ENCODE measurements around the gene SLC2A4RG. TPM values are rescaled to one million over a fixed set of nuclear protein-coding genes. Genes with fewer than 3 reads are reported as not detected.

The SLC2A4RG gene
- total RNA-seq, 3 donors from 2014 or later (not counting 1 experiment from before 2014, with no cell fraction given) = 90.4 to 100 (median 95.5) TPM

GRCh38 chr20:63748934-63749270, 9.3 kb downstream of the SLC2A4RG start:
- H3K4me3 Mint-ChIP-seq = no peak overlapping the region
- peaks cover 0 to 12% of the 10 kb centered on the region in 2 donors for H3K4me1 Mint-ChIP-seq
- Histone ChIP-seq H3K4me3 (ENCODE audit: low read length) (no peak overlapping the region), H3K27ac (ENCODE audit: low read length) (no peak overlapping the region), H3K4me1 (ENCODE audit: control insufficient read depth, insufficient read depth, low read length) (peaks cover 25% of the 10 kb centered on the region), H3K9me3 (ENCODE audit: control insufficient read depth, insufficient read depth, low read length) (no peaks in the 10 kb centered on the region), H3K36me3 (ENCODE audit: control insufficient read depth, insufficient read depth, low read length) (no peaks in the 10 kb centered on the region), H3K27me3 (ENCODE audit: control insufficient read depth, insufficient read depth, low read length) (no peaks in the 10 kb centered on the region)
- ATAC-seq (no peak), DNase-seq (no peak)
- WGBS (ENCODE audit: insufficient coverage) = 84% methylated on average over 10 of the region's 11 CpGs
- intact Hi-C loops (cut with micrococcal nuclease) = no loop called here
- no peak for TF ChIP-seq CTCF (IDR thresholded peaks at IDR 0.05)
- H3K36me3 Mint-ChIP-seq = no peaks in the 10 kb centered on the region
- H3K9me3 Mint-ChIP-seq = no peaks in the 10 kb centered on the region
- H3K27ac Mint-ChIP-seq = no peak overlapping the region
- no peaks in the 10 kb centered on the region for H3K27me3 Mint-ChIP-seq (ENCODE audit: low read depth in 2 of 2)

- no peak overlapping the region for H3K27ac ChIP-seq (ENCODE audit: low read length)
- intact Hi-C loops (cut with micrococcal nuclease) = loop anchor here (5.0 kb wide), 1 partner anchor 123 kb away; the partner anchor contains the start of gene GMEB2
- Mint-ChIP-seq H3K27me3 (ENCODE audit: low read depth in 2 of 2) (no peaks in the 10 kb centered on the region), H3K4me1 (peaks cover 0 to 17% of the 10 kb centered on the region in 2 donors), H3K4me3 (no peak overlapping the region), H3K36me3 (no peaks in the 10 kb centered on the region), H3K9me3 (no peaks in the 10 kb centered on the region), H3K27ac (no peak overlapping the region)
- H3K27me3 ChIP-seq (ENCODE audit: control insufficient read depth, insufficient read depth, low read length) = no peaks in the 10 kb centered on the region
- WGBS (ENCODE audit: insufficient coverage) = 93% methylated on average over 16 of the region's 16 CpGs
- TF ChIP-seq CTCF (IDR thresholded peaks at IDR 0.05) = no peak
- DNase-seq (no peak), ATAC-seq (no peak)
- H3K9me3 ChIP-seq (ENCODE audit: control insufficient read depth, insufficient read depth, low read length) = no peaks in the 10 kb centered on the region
- no peaks in the 10 kb centered on the region for H3K36me3 ChIP-seq (ENCODE audit: control insufficient read depth, insufficient read depth, low read length)
- peaks cover 25% of the 10 kb centered on the region for H3K4me1 ChIP-seq (ENCODE audit: control insufficient read depth, insufficient read depth, low read length)
- H3K4me3 ChIP-seq (ENCODE audit: low read length) = no peak overlapping the region
These were observed 10.3 kb downstream of the SLC2A4RG start for GRCh38 chr20:63749597-63750508.

GRCh38 chr20:63750807-63751470, 11.4 kb downstream of the SLC2A4RG start:
- H3K4me3 ChIP-seq (ENCODE audit: low read length) = no peak overlapping the region

More at GRCh38 chr20:63750807-63751470, 11.4 kb downstream of the SLC2A4RG start:
- H3K4me3 Mint-ChIP-seq = peak overlapping the region; percentile 59
- H3K4me1 Mint-ChIP-seq = peaks cover 7 to 27% of the 10 kb centered on the region in 2 donors
- H3K27me3 Mint-ChIP-seq (ENCODE audit: low read depth in 2 of 2) = no peaks in the 10 kb centered on the region
- no peaks in the 10 kb centered on the region for H3K36me3 ChIP-seq (ENCODE audit: control insufficient read depth, insufficient read depth, low read length)
- no peaks in the 10 kb centered on the region for H3K36me3 Mint-ChIP-seq
- intact Hi-C loops (cut with micrococcal nuclease) = loop anchor here (5.0 kb wide), 1 partner anchor 124 kb away; the partner anchor contains the start of gene GMEB2
- H3K9me3 ChIP-seq (ENCODE audit: control insufficient read depth, insufficient read depth, low read length) = no peaks in the 10 kb centered on the region
- H3K27ac Mint-ChIP-seq = peak overlapping the region; percentile 43 to 73
- DNase-seq = peak; percentile 41 to 85
- H3K9me3 Mint-ChIP-seq = no peaks in the 10 kb centered on the region
- WGBS (ENCODE audit: insufficient coverage) = 54% methylated on average over 26 of the region's 26 CpGs
- no peak for TF ChIP-seq CTCF (IDR thresholded peaks at IDR 0.05)
- H3K27me3 ChIP-seq (ENCODE audit: control insufficient read depth, insufficient read depth, low read length) = no peaks in the 10 kb centered on the region
- ATAC-seq = peak; percentile 58 to 88 (median 78)
- H3K4me1 ChIP-seq (ENCODE audit: control insufficient read depth, insufficient read depth, low read length) = peaks cover 27% of the 10 kb centered on the region
- peak overlapping the region; percentile 49 for H3K27ac ChIP-seq (ENCODE audit: low read length)

All from natural killer cell (primary cell).